ENCODE results near the gene C11orf65. TPM values are rescaled to one million over a fixed set of nuclear protein-coding genes. Genes with fewer than 3 reads are reported as not detected.

The C11orf65 gene
- polyA plus RNA-seq, 1 experiment: 0.18 TPM

DNA sequence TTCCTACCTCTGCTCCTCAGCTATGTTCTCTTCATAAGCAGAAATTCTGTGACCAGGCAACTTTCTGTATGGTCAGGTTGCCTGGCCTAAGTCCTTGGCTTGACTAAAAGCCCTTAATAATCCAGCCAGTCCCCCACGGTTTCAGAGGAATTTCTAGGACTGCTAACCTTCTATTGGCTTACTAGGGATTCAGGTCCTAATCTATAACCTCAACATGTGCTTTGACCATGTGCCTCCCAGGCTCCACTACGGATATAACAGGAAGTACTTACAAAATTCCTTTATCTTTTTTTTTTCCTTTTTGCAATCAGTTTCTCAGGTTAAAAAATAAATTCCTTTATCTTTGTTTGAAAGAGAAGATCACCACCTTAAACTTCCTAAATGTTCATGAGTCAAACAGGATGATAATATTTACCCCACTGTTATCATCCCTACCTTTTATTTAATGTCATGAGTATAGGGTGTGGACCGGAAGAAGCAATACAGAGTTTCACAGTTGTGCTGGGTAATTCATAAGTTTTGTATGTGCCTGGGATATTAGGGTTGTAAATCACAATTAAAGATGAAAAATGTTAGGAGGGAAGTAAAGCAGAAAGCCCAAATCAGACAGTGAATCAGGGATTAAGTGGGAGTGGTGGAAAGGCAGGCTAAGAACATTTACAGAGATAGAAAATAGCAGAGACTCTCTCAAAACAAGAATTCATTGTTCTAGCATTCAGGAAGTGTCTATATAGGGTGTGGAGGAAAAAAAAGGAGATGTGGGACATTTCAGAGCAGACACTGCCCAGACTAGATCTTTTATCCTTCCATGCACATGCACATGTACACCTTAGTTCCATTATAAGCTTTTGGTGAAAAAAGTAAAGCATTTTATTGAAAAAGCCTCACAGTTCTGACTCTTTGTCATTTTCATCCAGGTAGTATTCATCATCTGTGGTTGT lies 41.6 kb upstream of the C11orf65 start:
- Histone ChIP-seq H3K4me3 (ENCODE audit: low read depth, low read length) (no peak overlapping the region), H3K36me3 (ENCODE audit: control insufficient read depth, insufficient read depth, low read length) (no peaks in the 10 kb centered on the region), H3K27me3 (ENCODE audit: control insufficient read depth, insufficient read depth, low read length) (no peaks in the 10 kb centered on the region)
- DNase-seq (ENCODE audit: low read depth): no peak
- ChIA-PET CTCF (no interaction called here), POLR2A (no interaction called here)
- TF ChIP-seq, protein P1, sequence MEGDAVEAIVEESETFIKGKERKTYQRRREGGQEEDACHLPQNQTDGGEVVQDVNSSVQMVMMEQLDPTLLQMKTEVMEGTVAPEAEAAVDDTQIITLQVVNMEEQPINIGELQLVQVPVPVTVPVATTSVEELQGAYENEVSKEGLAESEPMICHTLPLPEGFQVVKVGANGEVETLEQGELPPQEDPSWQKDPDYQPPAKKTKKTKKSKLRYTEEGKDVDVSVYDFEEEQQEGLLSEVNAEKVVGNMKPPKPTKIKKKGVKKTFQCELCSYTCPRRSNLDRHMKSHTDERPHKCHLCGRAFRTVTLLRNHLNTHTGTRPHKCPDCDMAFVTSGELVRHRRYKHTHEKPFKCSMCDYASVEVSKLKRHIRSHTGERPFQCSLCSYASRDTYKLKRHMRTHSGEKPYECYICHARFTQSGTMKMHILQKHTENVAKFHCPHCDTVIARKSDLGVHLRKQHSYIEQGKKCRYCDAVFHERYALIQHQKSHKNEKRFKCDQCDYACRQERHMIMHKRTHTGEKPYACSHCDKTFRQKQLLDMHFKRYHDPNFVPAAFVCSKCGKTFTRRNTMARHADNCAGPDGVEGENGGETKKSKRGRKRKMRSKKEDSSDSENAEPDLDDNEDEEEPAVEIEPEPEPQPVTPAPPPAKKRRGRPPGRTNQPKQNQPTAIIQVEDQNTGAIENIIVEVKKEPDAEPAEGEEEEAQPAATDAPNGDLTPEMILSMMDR (IDR thresholded peaks at IDR 0.05; ENCODE audit: insufficient read depth, low read depth, low read length): no peak

DNA sequence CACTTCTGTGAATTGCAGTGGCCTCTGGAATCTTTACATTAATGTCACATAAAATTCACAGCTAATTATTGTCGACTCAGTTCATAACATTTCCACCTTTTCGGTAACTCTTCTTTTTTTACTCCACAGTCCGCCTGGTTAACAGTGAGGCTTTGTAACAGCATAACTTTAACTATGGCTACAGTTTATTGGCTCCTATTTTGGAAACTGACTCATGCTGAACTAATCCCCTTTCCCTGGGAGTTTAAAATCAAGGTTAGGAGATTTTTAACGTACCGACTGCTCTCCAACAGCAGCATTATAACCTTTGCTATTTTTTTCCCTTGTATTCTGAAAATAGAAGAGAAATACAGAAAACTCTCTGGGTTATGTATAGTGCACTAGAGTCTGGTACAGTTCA lies 34.1 kb upstream of the C11orf65 start:
- H3K4me3 ChIP-seq (ENCODE audit: low read depth, low read length): no peak overlapping the region
- no peak for DNase-seq (ENCODE audit: low read depth)
- no peaks in the 10 kb centered on the region for H3K27me3 ChIP-seq (ENCODE audit: control insufficient read depth, insufficient read depth, low read length)
- ChIA-PET CTCF (no interaction called here), POLR2A (no interaction called here)
- TF ChIP-seq, protein P1 (IDR thresholded peaks at IDR 0.05; ENCODE audit: insufficient read depth, low read depth, low read length): no peak
- no peaks in the 10 kb centered on the region for H3K36me3 ChIP-seq (ENCODE audit: control insufficient read depth, insufficient read depth, low read length)

DNA sequence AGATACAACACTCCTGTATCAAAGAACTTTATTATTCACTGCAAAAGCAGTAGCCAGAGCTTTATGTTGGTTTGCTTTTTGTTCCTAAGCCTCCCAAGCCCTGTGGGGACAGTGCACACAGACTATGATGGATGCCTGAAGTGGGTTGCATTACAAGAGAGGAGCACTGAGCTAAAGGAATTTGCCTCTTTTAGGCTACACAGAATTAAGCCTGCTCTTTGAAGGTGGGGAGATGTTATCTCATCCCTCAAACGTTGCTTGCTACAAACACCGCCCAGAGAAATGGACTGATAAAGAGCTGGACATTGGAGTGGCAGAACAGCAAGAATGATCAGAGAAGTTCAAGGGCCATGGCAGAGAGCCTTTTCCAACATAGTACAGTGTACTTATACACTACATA lies 33.4 kb upstream of the C11orf65 start:
- Histone ChIP-seq H3K27me3 (ENCODE audit: control insufficient read depth, insufficient read depth, low read length) (no peaks in the 10 kb centered on the region), H3K36me3 (ENCODE audit: control insufficient read depth, insufficient read depth, low read length) (no peaks in the 10 kb centered on the region), H3K4me3 (ENCODE audit: low read depth, low read length) (no peak overlapping the region)
- ChIA-PET POLR2A (no interaction called here), CTCF (no interaction called here)
- no peak for DNase-seq (ENCODE audit: low read depth)
- TF ChIP-seq, protein P1 (IDR thresholded peaks at IDR 0.05; ENCODE audit: insufficient read depth, low read depth, low read length): no peak

DNA sequence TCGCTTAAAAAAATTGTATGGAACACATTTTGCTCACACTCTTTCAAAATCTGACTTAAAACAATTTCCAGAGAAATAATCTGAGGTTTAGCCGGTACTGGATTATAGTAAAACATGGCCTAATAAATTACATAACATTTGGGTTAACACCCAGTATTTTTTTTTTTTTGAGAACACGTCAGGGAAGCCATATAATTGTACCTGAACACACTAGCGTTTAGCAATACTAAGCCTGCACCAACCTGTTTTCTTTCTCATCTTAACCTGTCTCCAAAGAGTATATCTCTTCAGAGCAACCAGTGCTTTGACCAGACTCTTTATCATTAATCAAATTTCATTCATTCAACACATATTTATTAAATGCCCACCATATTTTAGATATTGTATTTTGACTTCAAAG lies 32.8 kb upstream of the C11orf65 start:
- Histone ChIP-seq H3K4me3 (ENCODE audit: low read depth, low read length) (no peak overlapping the region), H3K36me3 (ENCODE audit: control insufficient read depth, insufficient read depth, low read length) (no peaks in the 10 kb centered on the region), H3K27me3 (ENCODE audit: control insufficient read depth, insufficient read depth, low read length) (no peaks in the 10 kb centered on the region)
- ChIA-PET CTCF (no interaction called here), POLR2A (no interaction called here)
- no peak for DNase-seq (ENCODE audit: low read depth)
- TF ChIP-seq, protein P1 (IDR thresholded peaks at IDR 0.05; ENCODE audit: insufficient read depth, low read depth, low read length): no peak

DNA sequence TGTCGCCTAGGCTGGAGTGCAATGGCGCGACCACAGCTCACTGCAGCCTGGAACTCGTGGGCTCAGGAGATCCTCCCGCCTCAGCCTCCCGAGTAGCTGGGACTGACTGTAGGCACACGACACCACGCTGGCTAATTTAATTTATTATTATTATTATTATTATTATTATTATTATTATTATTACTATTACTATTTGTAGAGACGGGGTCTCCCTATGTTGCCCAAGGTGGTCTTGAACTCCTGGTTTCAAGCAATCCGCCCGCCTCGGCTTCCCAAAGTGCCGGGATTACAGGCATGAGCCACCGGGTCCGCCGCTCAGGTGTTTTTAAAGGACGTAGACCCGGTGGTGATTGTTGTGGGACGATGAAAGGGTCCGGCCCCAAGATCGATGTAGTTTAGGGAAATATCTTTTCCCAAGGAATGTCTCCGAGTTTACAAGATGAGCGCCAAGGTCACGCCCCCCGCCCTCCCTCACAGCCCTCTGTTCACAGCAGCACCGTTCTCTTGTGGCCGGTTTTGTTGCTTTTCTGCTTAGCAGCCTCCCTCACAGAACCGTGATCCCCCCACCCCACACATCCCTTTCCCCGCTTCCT lies 31.6 kb upstream of the C11orf65 start:
- Histone ChIP-seq H3K4me3 (ENCODE audit: low read depth, low read length) (peak overlapping the region; percentile 57), H3K36me3 (ENCODE audit: control insufficient read depth, insufficient read depth, low read length) (no peaks in the 10 kb centered on the region), H3K27me3 (ENCODE audit: control insufficient read depth, insufficient read depth, low read length) (no peaks in the 10 kb centered on the region)
- no peak for DNase-seq (ENCODE audit: low read depth)
- ChIA-PET POLR2A (no interaction called here), CTCF (no interaction called here)
- TF ChIP-seq, protein P1 (IDR thresholded peaks at IDR 0.05; ENCODE audit: insufficient read depth, low read depth, low read length): no peak
